WI38 (cell line): ENCODE results near the gene POTEH.
"Not testable (repeated sequence)": the region's sequence is repeated elsewhere in the genome, so short reads cannot be mapped to it uniquely, and the experiment has no call there.

Experiments
- H3K4me3 ChIP-seq: 2 replicates; pipeline ENCODE4 v1.5.1; 2011; ENCODE audit warnings: low read depth, mild to moderate bottlenecking, control low read depth, low read length

The POTEH gene

DNA sequence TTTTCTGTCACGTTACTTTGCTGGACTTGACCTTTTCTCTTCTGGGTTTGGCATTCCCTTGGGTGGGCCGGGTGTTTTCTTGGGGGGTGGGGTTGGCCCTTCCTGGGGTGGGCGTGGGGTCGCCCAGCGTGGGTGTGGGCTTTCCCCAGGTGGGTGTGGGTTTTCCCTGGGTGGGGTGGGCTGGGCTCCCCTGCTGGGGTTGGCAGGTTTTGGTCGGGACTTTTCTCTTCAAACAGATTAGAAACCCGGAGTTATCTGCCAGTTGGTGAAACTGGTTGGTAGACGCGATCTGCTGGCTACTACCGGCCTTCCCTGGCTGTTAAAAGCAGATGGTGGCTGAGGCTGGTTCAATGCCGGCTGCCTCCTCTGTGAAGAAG, at the start of gene POTEH:
TSS of gene POTEH (plus strand) at position 278 of the 377 bp plus-strand sequence. CDS start at position 330, 52 bp downstream.
- H3K4me3 ChIP-seq = not testable (repeated sequence)

DNA sequence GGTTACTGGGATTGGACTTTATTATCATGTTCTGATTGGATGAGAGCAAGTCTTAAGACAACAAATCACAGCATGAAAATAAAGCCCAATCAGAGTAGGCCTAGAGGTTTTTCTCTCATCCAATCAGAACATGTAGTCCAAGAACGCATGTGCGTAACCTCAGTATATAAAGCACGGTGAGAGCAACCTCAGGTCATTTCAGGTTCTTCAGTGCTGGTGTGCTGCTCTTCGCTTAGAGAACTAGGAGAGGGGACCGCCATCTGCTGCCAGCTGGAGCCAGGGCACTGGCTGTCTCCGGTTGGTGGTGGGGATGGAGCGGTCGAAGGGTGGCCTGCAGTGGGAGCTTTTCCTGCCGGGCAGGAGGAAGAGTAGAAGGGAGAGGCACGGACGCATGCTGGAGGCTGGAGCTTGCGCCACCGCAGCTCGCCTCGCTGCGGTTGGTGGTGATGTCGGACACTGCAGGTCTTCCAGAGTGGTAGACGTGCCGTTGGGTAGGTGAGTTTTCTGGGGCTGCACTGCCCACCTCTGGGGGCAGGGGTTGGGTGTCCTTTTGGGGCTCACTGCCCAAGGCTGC, 47.5 kb upstream of the POTEH start:
- H3K4me3 ChIP-seq = not testable (repeated sequence)

DNA sequence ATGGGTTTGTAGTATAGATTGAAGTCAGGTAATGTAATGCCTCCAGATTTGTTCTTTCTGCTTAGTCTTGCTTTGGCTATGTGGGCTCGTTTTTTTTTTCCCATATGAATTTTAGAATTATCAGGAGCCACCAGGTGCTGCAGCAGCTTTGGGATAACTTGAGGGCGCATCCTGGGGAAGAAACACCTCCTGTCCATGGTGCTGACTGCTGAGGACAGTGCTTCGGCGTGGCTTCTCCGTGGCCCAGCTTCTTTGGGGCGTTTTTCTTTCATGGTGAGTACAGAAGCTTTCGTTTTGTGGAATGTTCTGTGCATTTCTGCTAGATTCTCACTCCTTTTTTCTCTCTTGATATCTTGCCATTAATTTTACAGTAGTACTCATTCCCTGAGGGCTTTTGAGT, 37.9 kb upstream of the POTEH start:
- not testable (repeated sequence) for H3K4me3 ChIP-seq

DNA sequence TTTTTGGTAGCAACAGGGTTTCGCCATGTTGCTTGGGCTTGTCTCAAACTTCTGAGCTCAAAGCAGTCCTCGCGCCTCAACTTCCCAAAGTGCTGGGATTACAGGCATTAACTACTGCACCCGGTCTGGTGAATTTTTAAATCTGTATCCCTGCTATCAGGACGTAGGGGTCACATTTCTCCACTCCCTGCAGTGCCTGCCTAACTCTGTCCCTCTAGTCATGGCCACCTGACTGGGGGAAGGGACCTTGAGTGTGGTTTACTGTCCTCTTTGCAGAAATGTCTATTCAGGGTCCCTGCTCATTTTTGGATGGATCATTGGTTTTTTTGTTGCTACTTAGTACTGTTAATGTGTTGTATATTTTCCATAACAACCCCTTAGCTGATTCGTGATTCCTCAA, 37.1 kb upstream of the POTEH start:
- not testable (repeated sequence) for H3K4me3 ChIP-seq

- H3K4me3 ChIP-seq = not testable (repeated sequence)
These were observed 36.6 kb upstream of the POTEH start for GRCh38 chr22:15653241-15653640.

DNA sequence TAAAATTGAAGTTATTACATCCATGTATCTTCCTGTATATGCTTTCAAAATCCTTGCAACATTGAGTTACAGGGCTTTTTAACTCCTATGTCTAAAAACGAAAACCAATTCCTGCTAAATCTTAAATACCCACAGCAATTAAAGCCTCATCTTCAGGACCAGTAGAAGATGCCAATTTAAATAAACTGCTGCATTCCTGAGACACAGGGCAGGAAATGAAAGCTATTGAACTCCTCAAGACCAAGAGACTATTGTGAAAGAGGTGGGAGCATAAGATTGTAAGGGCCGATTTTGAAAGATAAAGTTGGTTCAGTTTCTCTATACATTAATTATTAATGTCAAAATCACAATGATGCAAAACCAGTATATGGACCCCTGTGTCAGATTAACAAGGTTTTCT, 28.7 kb upstream of the POTEH start:
- H3K4me3 ChIP-seq = not testable (repeated sequence)

- H3K4me3 ChIP-seq = not testable (repeated sequence)
These were observed 25.1 kb upstream of the POTEH start for GRCh38 chr22:15664682-15665081.

GRCh38 chr22:15665478-15665877, 24.3 kb upstream of the POTEH start:
- not testable (repeated sequence) for H3K4me3 ChIP-seq

DNA sequence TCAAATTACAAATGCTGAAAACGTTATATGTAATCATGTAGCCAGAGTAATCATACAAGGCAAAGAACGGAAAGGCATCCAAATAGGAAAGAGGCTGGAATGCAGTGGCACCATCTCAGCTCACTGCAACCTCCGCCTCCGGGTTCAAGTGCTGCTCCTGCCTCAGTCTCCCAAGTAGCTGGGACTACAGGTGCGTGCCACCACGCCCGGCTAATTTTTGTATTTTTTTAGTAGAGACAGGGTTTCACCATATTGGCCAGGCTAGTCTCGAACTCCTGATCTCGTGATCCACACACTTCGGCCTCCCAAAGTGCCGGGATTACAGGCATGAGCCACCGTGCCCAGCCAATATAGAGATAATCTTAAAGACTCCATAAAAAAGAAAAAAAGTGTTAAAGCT, 20.4 kb upstream of the POTEH start:
- H3K4me3 ChIP-seq = not testable (repeated sequence)

DNA sequence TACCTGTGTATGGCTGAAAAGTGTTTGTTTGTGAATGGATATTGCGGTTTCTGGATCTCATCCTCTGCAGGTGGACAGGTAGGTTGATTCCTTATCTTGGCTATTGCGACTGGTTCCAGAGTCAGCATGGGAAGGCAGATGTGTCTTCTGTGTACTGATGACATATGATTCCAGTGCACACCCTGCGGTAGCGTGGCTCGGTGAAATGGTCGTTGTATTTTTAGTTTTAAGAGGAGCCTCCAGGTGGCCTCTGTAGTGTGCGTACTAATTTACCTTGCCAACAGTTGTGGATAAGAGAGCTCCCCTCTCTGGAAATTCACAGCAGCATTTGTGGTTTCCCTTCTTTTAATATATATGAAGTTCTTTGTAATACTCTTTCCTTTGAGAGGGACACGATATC, 10.1 kb upstream of the POTEH start:
- H3K4me3 ChIP-seq = not testable (repeated sequence)

DNA sequence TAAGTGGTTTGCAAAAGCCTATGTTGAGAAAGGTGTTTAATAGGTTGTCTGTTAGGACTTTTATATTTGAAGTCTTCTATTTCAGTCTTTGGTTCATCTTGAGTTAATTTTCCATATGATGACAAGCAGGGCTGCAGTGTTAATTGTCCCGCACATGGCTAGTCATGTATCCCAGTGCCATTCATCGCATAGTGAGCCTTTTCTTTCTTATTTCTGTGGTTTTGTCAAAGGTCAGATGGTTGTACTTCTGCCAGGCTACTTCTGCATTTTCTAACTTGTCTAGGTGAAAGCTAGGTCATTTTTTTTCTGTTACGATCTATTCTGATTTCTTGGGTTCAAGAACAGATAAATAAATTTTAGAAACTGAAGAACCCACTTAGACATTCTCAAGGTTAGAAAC, 5.7 kb upstream of the POTEH start:
- H3K4me3 ChIP-seq = not testable (repeated sequence)

- H3K4me3 ChIP-seq = not testable (repeated sequence)
These were observed 5.1 kb upstream of the POTEH start for GRCh38 chr22:15684695-15685094.

DNA sequence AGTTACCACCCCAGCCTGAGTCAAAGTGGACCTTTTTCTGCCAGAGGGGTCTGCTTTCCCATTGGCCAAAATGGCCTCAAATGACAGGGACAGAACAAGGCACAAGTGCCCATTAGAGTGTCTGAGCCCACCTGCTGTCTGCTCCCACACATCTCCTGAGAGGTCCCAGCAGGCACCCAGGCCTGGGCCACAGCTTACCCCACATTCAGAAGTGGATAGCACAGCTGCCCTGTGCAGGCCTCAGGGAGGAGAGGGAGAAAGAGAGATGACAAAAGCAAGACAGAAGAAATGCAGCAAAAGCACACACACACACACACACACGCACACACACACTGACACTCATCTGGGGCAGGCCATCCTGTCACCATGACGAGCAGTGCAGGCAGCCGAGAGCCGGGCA, 4.2 kb upstream of the POTEH start:
- H3K4me3 ChIP-seq = not testable (repeated sequence)

DNA sequence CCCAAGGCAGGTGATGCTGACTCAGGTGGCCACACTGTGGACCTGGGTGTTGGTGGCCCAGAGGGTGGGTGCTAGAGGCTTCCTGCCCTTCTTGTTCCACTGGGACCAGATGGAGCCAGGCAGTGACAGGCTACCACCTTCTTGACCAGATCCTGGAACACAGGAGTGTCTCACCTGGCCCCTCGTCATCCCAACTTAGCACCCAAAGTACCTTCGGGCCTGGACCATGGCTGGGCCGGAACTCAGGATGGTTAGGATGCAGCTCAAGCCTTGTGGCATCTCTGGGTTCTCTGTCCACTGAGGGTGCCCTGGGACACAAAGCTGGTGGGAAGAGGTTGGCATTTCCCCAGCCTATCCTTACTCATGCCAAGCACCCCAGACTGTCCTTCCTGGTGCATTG, 2.7 kb upstream of the POTEH start:
- H3K4me3 ChIP-seq = not testable (repeated sequence)

DNA sequence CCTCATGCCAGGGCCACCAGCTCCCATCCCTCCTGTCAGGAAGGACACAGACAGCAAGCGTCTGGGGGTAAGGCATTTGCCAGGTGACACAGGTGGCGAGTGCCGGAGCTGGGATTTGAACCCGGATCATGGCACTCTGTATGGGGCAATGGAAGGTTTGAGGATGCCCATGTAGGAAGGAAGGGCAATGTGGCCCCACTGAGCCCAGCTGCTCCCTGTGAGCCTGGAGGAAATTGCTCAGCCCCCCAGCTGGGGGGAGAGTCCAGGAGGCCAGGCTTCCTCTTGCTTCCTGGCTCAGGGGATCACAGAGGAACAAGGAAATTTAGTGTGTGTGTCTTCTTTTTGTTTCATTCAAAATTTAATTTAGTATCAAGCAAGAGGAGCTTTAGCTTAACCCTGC, 2.1 kb upstream of the POTEH start:
- H3K4me3 ChIP-seq = not testable (repeated sequence)

GRCh38 chr22:15688090-15688489, 1.7 kb upstream of the POTEH start:
- H3K4me3 ChIP-seq = not testable (repeated sequence)

- H3K4me3 ChIP-seq = not testable (repeated sequence)
These were observed 646 bp upstream of the POTEH start for GRCh38 chr22:15689012-15689748.

- not testable (repeated sequence) for H3K4me3 ChIP-seq
These were observed 23.8 kb downstream of the POTEH start for GRCh38 chr22:15713600-15713999.

- not testable (repeated sequence) for H3K4me3 ChIP-seq
These were observed 24.3 kb downstream of the POTEH start for GRCh38 chr22:15714125-15714524.

GRCh38 chr22:15721884-15722283, 32.1 kb downstream of the POTEH start:
- not testable (repeated sequence) for H3K4me3 ChIP-seq

- not testable (repeated sequence) for H3K4me3 ChIP-seq
These were observed 39.5 kb downstream of the POTEH start for GRCh38 chr22:15729209-15729917.

DNA sequence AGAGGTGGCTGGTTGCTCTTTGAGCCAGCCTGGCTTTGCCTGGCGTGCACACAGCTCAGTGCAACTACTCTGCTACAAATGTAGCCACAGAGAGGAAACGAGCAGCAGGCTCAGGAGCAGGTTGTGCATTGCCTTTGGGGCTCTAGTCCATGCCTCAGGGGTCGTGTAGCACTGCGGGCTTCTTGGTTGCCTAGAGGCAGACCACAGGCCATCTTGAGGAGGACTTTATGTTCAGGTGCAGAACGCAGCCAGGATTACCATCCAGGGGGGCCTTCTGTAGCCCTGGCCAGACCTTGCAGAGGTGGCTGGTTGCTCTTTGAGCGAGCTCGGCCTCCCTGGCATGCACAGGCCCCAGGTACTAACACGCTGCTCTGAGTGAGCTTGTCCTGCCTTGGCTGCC, 41.2 kb downstream of the POTEH start:
- not testable (repeated sequence) for H3K4me3 ChIP-seq
